H1 (cell line): Measurements from ENCODE around the gene TMPRSS3. TPM values are rescaled to one million over a fixed set of nuclear protein-coding genes. Genes with fewer than 3 reads are reported as not detected.

ENCODE experiments used
- FOSL1 ChIP-seq: IDR thresholded peaks from 2 replicates; pipeline ENCODE4 v1.6.1; 2011; ENCODE audit warnings: mild to moderate bottlenecking, low read depth, low read length, moderate library complexity; ENCODE audit not compliant: insufficient read depth
- HDAC2 ChIP-seq, 2 experiments: fragments of 300-600 bp in 1 of 2; sonication (generic) in 1 of 2; IDR thresholded peaks; 2 replicates each; pipeline ENCODE4 v1.6.1; 2011 to 2012; ENCODE audit warnings: low read depth in 2 of 2, low read length in 2 of 2, mild to moderate bottlenecking in 2 of 2, moderate library complexity in 2 of 2, borderline replicate concordance in 1 of 2, inconsistent platforms in 1 of 2
- HDAC6 ChIP-seq: IDR thresholded peaks from one replicate; pipeline ENCODE4 v1.7.1; 2012; ENCODE audit warnings: low read depth, mild to moderate bottlenecking, inconsistent platforms, low read length, moderate library complexity
- TBP ChIP-seq: IDR thresholded peaks from 2 replicates; pipeline ENCODE4 v1.6.1; 2011; ENCODE audit warnings: low read depth, low read length, improper control_type of control experiment
- USF2 ChIP-seq: IDR thresholded peaks from 2 replicates; pipeline ENCODE4 v1.6.1; 2011; ENCODE audit warnings: low read length, improper control_type of control experiment
- ZNF274 ChIP-seq: IDR thresholded peaks from 2 replicates; pipeline ENCODE4 v1.7.0; 2012; ENCODE audit warnings: low read length, borderline replicate concordance; ENCODE audit errors: extremely low read depth
- polyA plus RNA-seq, 7 experiments: library from polyadenylated mRNA; depleted of rRNA in 3 of 7; stranded (reverse) in 5 of 7; unstranded in 2 of 7; fragments of >200 nt in 5 of 7; fragments of 200-250 nt in 2 of 7; gene quantifications; 1 replicate in 5 of 7; 2 replicates in 1 of 7; 4 replicates in 1 of 7; pipeline versions ENCODE4 v1.2.1 to v1.2.3, GENCODE V29; 2011 to 2013; ENCODE audit warnings: missing spikeins in 2 of 7, mixed read lengths in 2 of 7
- total RNA-seq: library from RNA; stranded (reverse); fragmentation: NEBNext Ultra II Directional; extraction: Animal tissue kit (Norgen Biotek cat#: 25700); gene quantifications from 2 replicates; pipeline ENCODE4 v1.2.1, GENCODE V29; 2021
- TF ChIP-seq, protein P1 (sequence below): fragments of 300-600 bp; sonication (generic); IDR thresholded peaks from 2 replicates; pipeline ENCODE4 v1.7.1; 2012; ENCODE audit warnings: low read length, moderate library complexity, mild to moderate bottlenecking, inconsistent platforms; ENCODE audit not compliant: insufficient replicate concordance

TMPRSS3 gene
- total and polyA plus RNA-seq, 2 of the 8 experiments (the other 6 are each of a cell fraction or from before 2014, with no cell fraction given): 0.38 TPM; not detected in 1

- TF ChIP-seq, protein P1, sequence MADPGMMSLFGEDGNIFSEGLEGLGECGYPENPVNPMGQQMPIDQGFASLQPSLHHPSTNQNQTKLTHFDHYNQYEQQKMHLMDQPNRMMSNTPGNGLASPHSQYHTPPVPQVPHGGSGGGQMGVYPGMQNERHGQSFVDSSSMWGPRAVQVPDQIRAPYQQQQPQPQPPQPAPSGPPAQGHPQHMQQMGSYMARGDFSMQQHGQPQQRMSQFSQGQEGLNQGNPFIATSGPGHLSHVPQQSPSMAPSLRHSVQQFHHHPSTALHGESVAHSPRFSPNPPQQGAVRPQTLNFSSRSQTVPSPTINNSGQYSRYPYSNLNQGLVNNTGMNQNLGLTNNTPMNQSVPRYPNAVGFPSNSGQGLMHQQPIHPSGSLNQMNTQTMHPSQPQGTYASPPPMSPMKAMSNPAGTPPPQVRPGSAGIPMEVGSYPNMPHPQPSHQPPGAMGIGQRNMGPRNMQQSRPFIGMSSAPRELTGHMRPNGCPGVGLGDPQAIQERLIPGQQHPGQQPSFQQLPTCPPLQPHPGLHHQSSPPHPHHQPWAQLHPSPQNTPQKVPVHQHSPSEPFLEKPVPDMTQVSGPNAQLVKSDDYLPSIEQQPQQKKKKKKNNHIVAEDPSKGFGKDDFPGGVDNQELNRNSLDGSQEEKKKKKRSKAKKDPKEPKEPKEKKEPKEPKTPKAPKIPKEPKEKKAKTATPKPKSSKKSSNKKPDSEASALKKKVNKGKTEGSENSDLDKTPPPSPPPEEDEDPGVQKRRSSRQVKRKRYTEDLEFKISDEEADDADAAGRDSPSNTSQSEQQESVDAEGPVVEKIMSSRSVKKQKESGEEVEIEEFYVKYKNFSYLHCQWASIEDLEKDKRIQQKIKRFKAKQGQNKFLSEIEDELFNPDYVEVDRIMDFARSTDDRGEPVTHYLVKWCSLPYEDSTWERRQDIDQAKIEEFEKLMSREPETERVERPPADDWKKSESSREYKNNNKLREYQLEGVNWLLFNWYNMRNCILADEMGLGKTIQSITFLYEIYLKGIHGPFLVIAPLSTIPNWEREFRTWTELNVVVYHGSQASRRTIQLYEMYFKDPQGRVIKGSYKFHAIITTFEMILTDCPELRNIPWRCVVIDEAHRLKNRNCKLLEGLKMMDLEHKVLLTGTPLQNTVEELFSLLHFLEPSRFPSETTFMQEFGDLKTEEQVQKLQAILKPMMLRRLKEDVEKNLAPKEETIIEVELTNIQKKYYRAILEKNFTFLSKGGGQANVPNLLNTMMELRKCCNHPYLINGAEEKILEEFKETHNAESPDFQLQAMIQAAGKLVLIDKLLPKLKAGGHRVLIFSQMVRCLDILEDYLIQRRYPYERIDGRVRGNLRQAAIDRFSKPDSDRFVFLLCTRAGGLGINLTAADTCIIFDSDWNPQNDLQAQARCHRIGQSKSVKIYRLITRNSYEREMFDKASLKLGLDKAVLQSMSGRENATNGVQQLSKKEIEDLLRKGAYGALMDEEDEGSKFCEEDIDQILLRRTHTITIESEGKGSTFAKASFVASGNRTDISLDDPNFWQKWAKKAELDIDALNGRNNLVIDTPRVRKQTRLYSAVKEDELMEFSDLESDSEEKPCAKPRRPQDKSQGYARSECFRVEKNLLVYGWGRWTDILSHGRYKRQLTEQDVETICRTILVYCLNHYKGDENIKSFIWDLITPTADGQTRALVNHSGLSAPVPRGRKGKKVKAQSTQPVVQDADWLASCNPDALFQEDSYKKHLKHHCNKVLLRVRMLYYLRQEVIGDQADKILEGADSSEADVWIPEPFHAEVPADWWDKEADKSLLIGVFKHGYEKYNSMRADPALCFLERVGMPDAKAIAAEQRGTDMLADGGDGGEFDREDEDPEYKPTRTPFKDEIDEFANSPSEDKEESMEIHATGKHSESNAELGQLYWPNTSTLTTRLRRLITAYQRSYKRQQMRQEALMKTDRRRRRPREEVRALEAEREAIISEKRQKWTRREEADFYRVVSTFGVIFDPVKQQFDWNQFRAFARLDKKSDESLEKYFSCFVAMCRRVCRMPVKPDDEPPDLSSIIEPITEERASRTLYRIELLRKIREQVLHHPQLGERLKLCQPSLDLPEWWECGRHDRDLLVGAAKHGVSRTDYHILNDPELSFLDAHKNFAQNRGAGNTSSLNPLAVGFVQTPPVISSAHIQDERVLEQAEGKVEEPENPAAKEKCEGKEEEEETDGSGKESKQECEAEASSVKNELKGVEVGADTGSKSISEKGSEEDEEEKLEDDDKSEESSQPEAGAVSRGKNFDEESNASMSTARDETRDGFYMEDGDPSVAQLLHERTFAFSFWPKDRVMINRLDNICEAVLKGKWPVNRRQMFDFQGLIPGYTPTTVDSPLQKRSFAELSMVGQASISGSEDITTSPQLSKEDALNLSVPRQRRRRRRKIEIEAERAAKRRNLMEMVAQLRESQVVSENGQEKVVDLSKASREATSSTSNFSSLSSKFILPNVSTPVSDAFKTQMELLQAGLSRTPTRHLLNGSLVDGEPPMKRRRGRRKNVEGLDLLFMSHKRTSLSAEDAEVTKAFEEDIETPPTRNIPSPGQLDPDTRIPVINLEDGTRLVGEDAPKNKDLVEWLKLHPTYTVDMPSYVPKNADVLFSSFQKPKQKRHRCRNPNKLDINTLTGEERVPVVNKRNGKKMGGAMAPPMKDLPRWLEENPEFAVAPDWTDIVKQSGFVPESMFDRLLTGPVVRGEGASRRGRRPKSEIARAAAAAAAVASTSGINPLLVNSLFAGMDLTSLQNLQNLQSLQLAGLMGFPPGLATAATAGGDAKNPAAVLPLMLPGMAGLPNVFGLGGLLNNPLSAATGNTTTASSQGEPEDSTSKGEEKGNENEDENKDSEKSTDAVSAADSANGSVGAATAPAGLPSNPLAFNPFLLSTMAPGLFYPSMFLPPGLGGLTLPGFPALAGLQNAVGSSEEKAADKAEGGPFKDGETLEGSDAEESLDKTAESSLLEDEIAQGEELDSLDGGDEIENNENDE: no peak
- TF ChIP-seq FOSL1 (no peak), TBP (no peak), ZNF274 (no peak), HDAC6 (no peak), USF2 (no peak), HDAC2 (IDR thresholded peaks at IDR 0.05; ENCODE audit: borderline replicate concordance in 1 of 2, low read depth in 2 of 2, low read length in 2 of 2) (no peak)
Measured at GRCh38 chr21:42350927-42351426, 44.9 kb downstream of the TMPRSS3 start, which contains the start of gene TFF2 (continued).
